ENCODE data around the gene C1R. TPM values are rescaled to one million over a fixed set of nuclear protein-coding genes. Genes with fewer than 3 reads are reported as not detected.

The C1R gene
- total RNA-seq, 1 donor from 2014 or later = 2.5 TPM

Other genes starting within 250 kb of the C1R start
- 85.0 and 97.4 TPM in 2 replicates for gene CDCA3, start 241.2 kb downstream of the C1R start, total RNA-seq
- 60.5 and 83.8 TPM in 2 replicates for gene USP5, start 240.3 kb downstream of the C1R start, total RNA-seq
- 1,445 and 2,208 TPM in 2 replicates for gene TPI1, start 224.9 kb downstream of the C1R start, total RNA-seq
- gene SPSB2, start 219.1 kb downstream of the C1R start, total RNA-seq = 9.5 and 17.2 TPM in 2 replicates
- gene LRRC23, start 187.6 kb downstream of the C1R start, total RNA-seq = 3.8 and 14.5 TPM in 2 replicates
- gene ENO2, start 177.9 kb downstream of the C1R start, total RNA-seq = 47.4 and 97.0 TPM in 2 replicates
- gene ATN1, start 164.5 kb downstream of the C1R start, total RNA-seq = 17.9 and 19.0 TPM in 2 replicates
- gene RNU7-1, start 148.6 kb downstream of the C1R start, total RNA-seq = not detected in 2 replicates
- 163 and 174 TPM in 2 replicates for gene C12orf57, start 148.4 kb downstream of the C1R start, total RNA-seq
- gene PTPN6, start 141.1 kb downstream of the C1R start, total RNA-seq = 21.8 and 37.5 TPM in 2 replicates
- 287 and 559 TPM in 2 replicates for gene PHB2, start 121.8 kb downstream of the C1R start, total RNA-seq
- 81.5 and 138 TPM in 2 replicates for gene EMG1, start 121.5 kb downstream of the C1R start, total RNA-seq
- gene LPCAT3, start 74.0 kb downstream of the C1R start, total RNA-seq = 14.9 and 27.1 TPM in 2 replicates
- gene C1S, start 31.7 kb downstream of the C1R start, total RNA-seq = 1.3 TPM in 1 of 2 replicates, not detected in the other
- gene C1RL, start 16.8 kb upstream of the C1R start, total RNA-seq = 11.2 and 11.3 TPM in 2 replicates
- gene RBP5, start 36.4 kb upstream of the C1R start, total RNA-seq = not detected in 2 replicates
- gene CLSTN3, start 37.9 kb upstream of the C1R start, total RNA-seq = 25.2 and 57.5 TPM in 2 replicates
- 14.4 and 20.0 TPM in 2 replicates for gene PEX5, start 97.2 kb upstream of the C1R start, total RNA-seq
- gene ACSM4, start 211.6 kb upstream of the C1R start, total RNA-seq = not detected in 2 replicates